HG02642 (cell line): Measurements from ENCODE around the gene TRPV5.

ENCODE experiments used
- ATAC-seq: cut with Tn5 transposase; IDR thresholded peaks from one replicate; pipeline ENCODE4 v1.9.1; 2021; ENCODE audit warnings: mild to moderate bottlenecking; ENCODE audit not compliant: unreplicated experiment, poor library complexity

The TRPV5 gene

GRCh38 chr7:142941541-142941940 lies 8.0 kb upstream of the TRPV5 start:
- ATAC-seq, result no peak

DNA sequence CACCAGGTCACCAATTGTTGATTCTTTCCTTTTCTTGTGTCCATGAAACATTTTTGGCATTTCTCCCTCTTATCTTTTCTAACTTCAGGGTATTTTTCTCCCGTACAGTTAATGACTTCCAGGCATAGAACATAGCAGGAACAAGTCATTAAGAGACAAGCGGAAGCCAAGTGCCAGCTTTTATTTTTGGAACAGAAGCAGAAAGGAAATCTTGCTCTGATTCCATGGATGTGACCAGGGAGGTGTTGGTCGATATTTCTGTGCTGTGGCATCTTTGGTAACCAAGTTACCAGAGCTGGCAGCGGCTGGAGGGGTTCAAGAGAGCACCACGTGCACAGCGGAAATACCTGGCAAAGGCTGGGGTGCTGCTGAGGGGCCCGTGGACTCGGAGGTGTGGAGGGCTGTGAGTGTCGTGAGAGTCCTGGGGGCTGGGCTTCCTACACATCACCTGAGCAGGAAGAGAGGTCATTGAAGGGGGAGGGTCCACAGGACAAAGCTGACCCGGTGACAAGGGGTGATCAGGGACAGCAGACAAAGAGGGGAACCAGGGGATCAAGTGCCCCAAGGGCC lies 7.5 kb upstream of the TRPV5 start:
- ATAC-seq, result no peak

DNA sequence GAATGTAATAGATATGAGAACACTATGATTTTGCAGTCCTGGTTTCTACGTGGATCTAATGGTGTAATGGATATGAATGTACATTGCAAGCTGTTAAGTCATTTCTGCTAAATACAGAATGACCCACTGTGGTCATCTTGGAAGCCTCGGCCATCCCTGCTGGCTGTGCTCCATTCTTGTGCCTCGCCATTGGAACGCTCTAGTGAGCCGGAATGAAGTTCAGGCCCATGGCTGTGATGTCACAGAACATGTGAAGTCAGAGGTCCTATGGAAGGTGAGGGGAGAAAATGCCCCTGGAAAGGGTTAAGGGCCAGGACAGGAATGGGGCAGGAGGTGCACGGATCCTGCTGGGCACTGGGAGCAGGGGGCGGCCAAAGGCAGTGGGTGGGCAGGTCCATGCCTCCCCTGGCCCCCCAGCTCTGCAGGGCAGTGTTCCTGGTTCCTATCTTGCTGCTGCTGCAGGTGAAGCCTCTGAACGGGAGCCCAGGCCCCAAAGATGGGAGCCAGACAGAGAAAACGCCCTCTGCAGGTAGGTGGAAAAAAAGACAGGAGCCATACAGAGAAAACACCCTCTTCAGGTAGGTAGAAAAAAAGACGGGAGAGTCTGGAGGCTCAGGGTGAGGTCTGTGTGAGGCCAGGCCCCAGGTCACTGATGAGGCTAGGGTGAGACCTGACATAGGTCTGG lies 5.8 kb upstream of the TRPV5 start, which contains the start of gene LLCFC1:
LLCFC1 (plus strand) TSS at position 259 of the 685 bp plus-strand sequence; CDS start at position 397, 138 bp downstream.
- ATAC-seq, result no peak

- no peak for ATAC-seq
Measured at GRCh38 chr7:142938611-142939010, 5.1 kb upstream of the TRPV5 start.

GRCh38 chr7:142935941-142936565 lies 2.5 kb upstream of the TRPV5 start:
- no peak for ATAC-seq

DNA sequence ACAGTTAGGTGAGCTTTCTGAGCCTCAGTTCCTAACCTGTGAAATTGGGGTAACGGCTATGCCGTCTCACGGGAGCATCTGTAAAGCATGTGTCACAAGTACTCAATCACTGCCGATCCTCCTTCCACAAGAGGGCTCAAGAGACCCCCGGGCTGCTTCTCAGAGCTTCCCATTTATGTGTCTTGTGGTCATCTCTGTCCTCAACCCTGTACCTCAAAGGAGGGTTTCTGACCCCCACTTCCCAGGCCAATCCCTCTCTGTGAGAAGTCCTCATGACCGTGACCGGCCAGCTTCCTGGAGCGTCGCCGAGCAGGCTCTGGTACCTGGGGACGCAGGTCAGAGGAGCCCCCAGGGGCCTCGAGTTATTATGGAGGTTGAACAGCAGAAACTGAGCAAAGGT lies 510 bp upstream of the TRPV5 start:
- ATAC-seq, result no peak

- ATAC-seq, result no peak
Measured at GRCh38 chr7:142933092-142933475, 462 bp downstream of the TRPV5 start.

GRCh38 chr7:142932386-142933091 lies 1.0 kb downstream of the TRPV5 start:
- ATAC-seq, result no peak

GRCh38 chr7:142930126-142930730 lies 3.3 kb downstream of the TRPV5 start:
- ATAC-seq, result no peak

- ATAC-seq, result no peak
Measured at GRCh38 chr7:142927949-142928348, 5.6 kb downstream of the TRPV5 start.

DNA sequence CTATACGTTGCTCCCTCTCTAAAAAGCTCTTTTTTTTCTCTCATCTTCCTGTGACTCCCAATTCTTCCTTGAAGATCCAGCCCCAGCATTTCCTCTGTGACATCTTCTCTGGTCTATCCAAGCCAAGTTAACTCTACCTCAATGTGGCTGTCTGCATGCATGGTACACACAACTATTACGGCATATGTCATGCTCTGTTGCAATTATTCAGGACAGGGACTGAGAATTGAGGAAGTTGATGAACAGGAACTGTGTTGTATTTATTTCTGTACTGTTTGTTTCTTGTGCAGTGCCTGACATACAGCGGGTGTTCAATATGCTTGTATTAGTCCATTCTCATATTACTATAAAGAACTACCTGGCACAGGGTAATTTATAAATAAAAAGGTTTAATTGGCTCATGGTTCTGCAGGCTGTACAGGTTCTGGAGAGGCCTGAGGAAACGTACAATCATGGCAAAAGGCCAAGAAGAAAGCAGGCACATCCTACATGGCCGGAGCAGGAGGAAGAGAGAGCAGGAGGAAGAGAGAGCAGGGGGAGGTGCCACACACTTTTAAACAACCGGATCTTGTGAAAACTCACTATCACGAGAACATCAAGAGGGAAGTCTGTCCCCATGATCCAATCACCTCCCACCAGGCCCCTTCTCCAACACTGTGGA lies 6.3 kb downstream of the TRPV5 start:
- no peak for ATAC-seq

DNA sequence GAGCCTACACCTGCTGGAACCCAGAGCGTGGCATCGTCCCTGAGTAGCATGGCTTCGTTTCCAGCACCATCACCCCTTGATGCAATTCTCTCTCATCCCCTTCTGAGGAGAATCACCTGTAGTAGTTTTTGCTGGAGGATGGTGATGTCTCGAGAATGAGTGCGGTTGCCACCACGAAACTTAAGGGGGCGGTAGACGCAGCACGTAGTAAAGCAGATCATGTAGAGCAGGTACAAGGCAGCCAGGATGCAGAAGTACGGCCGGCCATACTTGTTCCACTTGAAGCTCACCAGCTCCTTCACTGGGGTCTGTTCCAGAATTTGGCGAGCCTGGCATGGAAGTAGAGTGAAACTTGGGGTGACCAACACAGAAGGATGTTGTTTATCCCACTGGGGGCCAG lies 8.1 kb downstream of the TRPV5 start:
- no peak for ATAC-seq

DNA sequence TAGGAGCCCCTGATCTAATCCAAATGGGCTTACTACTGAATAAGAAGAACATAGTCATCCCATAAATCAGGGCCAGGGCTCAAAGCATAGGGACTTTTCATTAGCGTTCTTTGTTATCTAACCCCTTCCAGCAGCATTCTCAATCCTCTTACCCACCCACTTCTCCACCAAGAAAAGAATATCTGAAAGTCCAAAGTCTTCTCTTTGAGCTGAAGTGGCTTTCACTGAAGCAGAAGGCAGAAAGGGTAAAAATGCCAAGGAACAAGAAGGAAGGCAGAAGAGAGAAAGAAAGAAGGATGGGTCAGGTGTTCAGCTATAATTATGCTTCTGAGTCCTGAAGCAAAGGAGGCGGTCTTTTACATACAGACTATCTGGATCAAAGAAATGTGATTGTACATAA lies 10.2 kb downstream of the TRPV5 start:
- ATAC-seq, result no peak

- no peak for ATAC-seq
Measured at GRCh38 chr7:142919656-142920055, 13.9 kb downstream of the TRPV5 start.

GRCh38 chr7:142918901-142919300 lies 14.6 kb downstream of the TRPV5 start:
- no peak for ATAC-seq

- no peak for ATAC-seq
Measured at GRCh38 chr7:142917447-142917846, 16.1 kb downstream of the TRPV5 start.

DNA sequence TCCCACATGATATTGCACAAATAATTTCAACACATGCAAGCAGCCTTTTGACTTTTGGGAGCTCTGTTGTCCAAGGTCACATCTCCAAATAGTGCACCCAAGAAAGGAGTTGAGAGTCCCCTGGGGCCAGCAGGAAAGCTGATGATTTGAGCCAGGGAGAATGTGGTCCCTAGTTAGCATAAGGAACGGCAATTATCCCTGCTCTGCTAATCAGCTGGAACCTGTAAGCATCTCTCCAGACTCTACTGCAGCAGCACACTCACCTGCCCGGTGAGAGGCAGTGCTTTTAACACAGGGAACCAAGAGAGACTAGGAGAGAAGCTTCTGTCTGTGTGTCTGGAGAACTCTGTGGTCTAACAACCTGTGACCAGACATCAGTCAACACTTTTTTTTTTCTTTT lies 17.0 kb downstream of the TRPV5 start:
- ATAC-seq, result no peak

GRCh38 chr7:142915315-142915714 lies 18.2 kb downstream of the TRPV5 start:
- ATAC-seq, result no peak

DNA sequence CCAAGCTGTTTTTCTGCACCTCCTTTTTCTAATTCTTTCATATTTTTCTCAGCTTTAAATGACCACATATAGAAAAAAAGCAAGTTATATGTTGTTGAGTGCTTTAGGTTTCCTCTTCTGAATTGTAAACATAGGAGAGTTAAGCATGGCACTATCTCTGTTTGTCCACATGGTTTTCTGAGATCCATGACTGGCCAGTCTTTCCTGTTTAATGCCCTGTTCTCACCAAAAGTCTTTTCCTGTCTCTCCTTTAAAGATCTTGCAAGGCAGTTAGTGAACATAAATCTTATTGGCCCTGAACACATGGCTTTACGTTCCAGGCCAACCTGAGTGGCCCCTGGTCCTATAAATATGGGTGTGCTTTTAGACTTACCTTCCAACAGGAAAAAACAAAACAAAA lies 19.4 kb downstream of the TRPV5 start:
- ATAC-seq, result no peak

DNA sequence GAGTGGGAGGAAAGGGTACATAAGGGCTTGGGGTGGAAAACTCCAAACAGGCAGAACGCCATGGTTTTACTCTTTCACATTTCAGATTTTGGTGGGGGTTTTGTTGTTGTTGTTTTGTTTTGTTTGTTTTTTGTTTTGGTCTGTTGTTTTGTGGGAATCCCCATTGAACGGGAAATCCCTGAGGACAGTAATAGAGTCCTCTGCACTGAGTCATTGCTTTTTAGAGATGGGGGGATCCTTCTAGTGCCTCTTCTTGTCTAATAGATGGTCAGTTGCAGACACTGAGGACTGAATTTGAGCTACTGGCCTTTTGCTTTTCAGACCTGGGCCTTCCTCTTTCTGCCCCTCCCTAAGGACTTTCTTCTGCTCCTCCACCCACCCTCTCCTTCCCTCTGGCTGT lies 20.0 kb downstream of the TRPV5 start:
- no peak for ATAC-seq
